Stomach (tissue), 9 donors: ENCODE results near the gene TLR2. TPM values are rescaled to one million over a fixed set of nuclear protein-coding genes. Genes with fewer than 3 reads are reported as not detected.

ENCODE experiments used
- DNase-seq, 2 donors: peaks; one replicate each; pipeline versions ENCODE4 v3.0.0 to v3.0.0-alpha.2; 2013 to 2019
- H3K27ac ChIP-seq, 5 donors: fragments of 200-600 bp in 4 of 5; sonication (generic) in 4 of 5; one replicate each; pipeline ENCODE4 v1.5.1; 2013 to 2019; ENCODE audit warnings: mild to moderate bottlenecking in 1 of 5, moderate library complexity in 1 of 5
- H3K27me3 ChIP-seq, 3 donors: fragments of 200-600 bp; sonication (generic); one replicate each; pipeline ENCODE4 v1.5.1; 2017 to 2019; ENCODE audit warnings: mixed run types in 1 of 3
- H3K36me3 ChIP-seq, 4 donors: fragments of 200-600 bp; sonication (generic); 1 replicate in 3 of 4; 2 replicates in 1 of 4; pipeline ENCODE4 v1.5.1; 2016 to 2019
- H3K4me1 ChIP-seq, 4 donors: fragments of 200-600 bp; sonication (generic); one replicate each; pipeline ENCODE4 v1.5.1; 2016 to 2019
- H3K4me3 ChIP-seq, 4 donors: fragments of 200-600 bp; sonication (generic) in 3 of 4; one replicate each; pipeline ENCODE4 v1.5.1; 2016 to 2019; ENCODE audit warnings: mild to moderate bottlenecking in 1 of 4
- H3K9me3 ChIP-seq, 4 donors: fragments of 200-600 bp; sonication (generic); one replicate each; pipeline ENCODE4 v1.5.1; 2016 to 2019
- EP300 ChIP-seq: sonication (generic); formaldehyde crosslinking; IDR thresholded peaks from one replicate; pipeline ENCODE4 v1.6.1; 2017; ENCODE audit warnings: antibody characterized with exemption
- POLR2A ChIP-seq, 4 donors: fragments of 450-650 bp; IDR thresholded peaks; one replicate each; pipeline ENCODE4 v1.6.1; 2016; ENCODE audit warnings: antibody characterized with exemption in 4 of 4, control low read depth in 2 of 4, mild to moderate bottlenecking in 1 of 4, moderate library complexity in 1 of 4
- POLR2AphosphoS5 ChIP-seq, 3 donors: sonication (generic); formaldehyde crosslinking; IDR thresholded peaks; one replicate each; pipeline ENCODE4 v1.6.1; 2016; ENCODE audit warnings: antibody characterized with exemption in 3 of 3
- WGBS, 5 donors: extraction: QIAGEN DNeasy Blood & Tissue Kit in 3 of 5; methylation state at CpG; one replicate each; pipeline versions ENCODE4 v1.1.5 to v1.1.7; 2013 to 2018; 5-methylcytosine and 5-hydroxymethylcytosine counted together
- intact Hi-C: fragments of 100-400 bp; cut with DNase I; formaldehyde crosslinking; loops from one replicate; pipeline ENCODE4 v1.15.1; 2023; ENCODE audit warnings: low total_unique reads
- polyA plus RNA-seq, 3 donors: library from polyadenylated mRNA; stranded (reverse); fragments of 200-250 nt; gene quantifications; one replicate each; pipeline ENCODE4 v1.2.3, GENCODE V29; 2013
- total RNA-seq, 5 donors: library from RNA; depleted of rRNA; stranded (reverse); fragments of >200 nt; gene quantifications; one replicate each; pipeline versions ENCODE4 v1.1.0 to v1.2.3, GENCODE V29; 2014 to 2016
- TF ChIP-seq, protein P1 (sequence below), 7 experiments: fragments of 450-650 bp in 4 of 7; fragments of 200-600 bp in 3 of 7; sonication (generic) in 3 of 7; IDR thresholded peaks; one replicate each; pipeline ENCODE4 v1.5.1; 2016 to 2019; ENCODE audit warnings: antibody characterized with exemption in 7 of 7, control low read depth in 2 of 7, mild to moderate bottlenecking in 1 of 7
- donor health status: healthy with polysubstance abuse.
- donor health status: Bipolar disorder and iron deficiency.
- donor health status: healthy.

TLR2 gene
- total and polyA plus RNA-seq, 8 donors = 0.29 to 35.0 (median 8.6) TPM

GRCh38 chr4:153741541-153741940 lies 57.5 kb downstream of the TLR2 start:
- Histone ChIP-seq H3K9me3 (peaks cover 0 to 15% (median 7%) of the 10 kb centered on the region in 4 donors), H3K36me3 (no peaks in the 10 kb centered on the region), H3K4me1 (no peaks in the 10 kb centered on the region), H3K4me3 (no peak overlapping the region), H3K27ac (no peak overlapping the region), H3K27me3 (no peaks in the 10 kb centered on the region)
- WGBS, 5 donors = 64 to 81% (median 72%) methylated on average over 2 of the region's 2 CpGs
- TF ChIP-seq POLR2AphosphoS5 (IDR thresholded peaks at IDR 0.05) = no peak
- intact Hi-C loops = no loop called here
- no peak for DNase-seq

DNA sequence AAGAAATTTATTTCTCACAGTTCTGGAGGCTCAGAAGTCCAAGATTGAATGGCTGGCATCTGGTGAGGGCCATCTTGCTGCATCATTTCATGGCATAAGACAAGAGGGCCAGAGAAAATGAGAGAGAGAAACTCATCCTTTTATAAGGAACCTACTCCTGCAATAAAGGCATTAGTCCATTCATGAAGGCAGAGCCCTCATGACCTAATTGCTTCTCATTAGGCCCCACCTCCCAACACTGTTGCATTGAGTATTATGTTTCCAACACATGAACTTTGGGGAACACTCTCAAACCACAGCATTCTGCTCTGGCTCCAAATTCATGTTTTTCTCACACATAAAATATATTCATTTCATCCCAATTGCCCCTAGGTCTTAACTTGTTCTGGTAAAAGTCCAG lies 61.6 kb downstream of the TLR2 start:
- no peak for TF ChIP-seq EP300
- no peak for TF ChIP-seq POLR2AphosphoS5 (IDR thresholded peaks at IDR 0.05)
- intact Hi-C loops = no loop called here
- no peaks in the 10 kb centered on the region for H3K4me1 ChIP-seq
- H3K9me3 ChIP-seq = peaks cover 0 to 7% (median 5%) of the 10 kb centered on the region in 4 donors
- H3K4me3 ChIP-seq = no peak overlapping the region
- H3K36me3 ChIP-seq = no peaks in the 10 kb centered on the region
- no peak overlapping the region for H3K27ac ChIP-seq
- no peak for DNase-seq
- H3K27me3 ChIP-seq = no peaks in the 10 kb centered on the region

GRCh38 chr4:153747406-153747955 lies 63.4 kb downstream of the TLR2 start:
- Histone ChIP-seq H3K9me3 (no peaks in the 10 kb centered on the region), H3K27me3 (peaks cover 0 to 6% (median 0%) of the 10 kb centered on the region in 3 donors), H3K36me3 (no peaks in the 10 kb centered on the region), H3K4me3 (no peak overlapping the region), H3K4me1 (no peaks in the 10 kb centered on the region), H3K27ac (no peak overlapping the region)
- DNase-seq = no peak
- TF ChIP-seq EP300 (no peak), POLR2AphosphoS5 (IDR thresholded peaks at IDR 0.05) (no peak), POLR2A (IDR thresholded peaks at IDR 0.05) (no peak)
- TF ChIP-seq, protein P1, sequence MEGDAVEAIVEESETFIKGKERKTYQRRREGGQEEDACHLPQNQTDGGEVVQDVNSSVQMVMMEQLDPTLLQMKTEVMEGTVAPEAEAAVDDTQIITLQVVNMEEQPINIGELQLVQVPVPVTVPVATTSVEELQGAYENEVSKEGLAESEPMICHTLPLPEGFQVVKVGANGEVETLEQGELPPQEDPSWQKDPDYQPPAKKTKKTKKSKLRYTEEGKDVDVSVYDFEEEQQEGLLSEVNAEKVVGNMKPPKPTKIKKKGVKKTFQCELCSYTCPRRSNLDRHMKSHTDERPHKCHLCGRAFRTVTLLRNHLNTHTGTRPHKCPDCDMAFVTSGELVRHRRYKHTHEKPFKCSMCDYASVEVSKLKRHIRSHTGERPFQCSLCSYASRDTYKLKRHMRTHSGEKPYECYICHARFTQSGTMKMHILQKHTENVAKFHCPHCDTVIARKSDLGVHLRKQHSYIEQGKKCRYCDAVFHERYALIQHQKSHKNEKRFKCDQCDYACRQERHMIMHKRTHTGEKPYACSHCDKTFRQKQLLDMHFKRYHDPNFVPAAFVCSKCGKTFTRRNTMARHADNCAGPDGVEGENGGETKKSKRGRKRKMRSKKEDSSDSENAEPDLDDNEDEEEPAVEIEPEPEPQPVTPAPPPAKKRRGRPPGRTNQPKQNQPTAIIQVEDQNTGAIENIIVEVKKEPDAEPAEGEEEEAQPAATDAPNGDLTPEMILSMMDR (IDR thresholded peaks at IDR 0.05) = no peak
- intact Hi-C loops = no loop called here
- WGBS, 5 donors = 80 to 86% (median 84%) methylated on average over 4 of the region's 4 CpGs

DNA sequence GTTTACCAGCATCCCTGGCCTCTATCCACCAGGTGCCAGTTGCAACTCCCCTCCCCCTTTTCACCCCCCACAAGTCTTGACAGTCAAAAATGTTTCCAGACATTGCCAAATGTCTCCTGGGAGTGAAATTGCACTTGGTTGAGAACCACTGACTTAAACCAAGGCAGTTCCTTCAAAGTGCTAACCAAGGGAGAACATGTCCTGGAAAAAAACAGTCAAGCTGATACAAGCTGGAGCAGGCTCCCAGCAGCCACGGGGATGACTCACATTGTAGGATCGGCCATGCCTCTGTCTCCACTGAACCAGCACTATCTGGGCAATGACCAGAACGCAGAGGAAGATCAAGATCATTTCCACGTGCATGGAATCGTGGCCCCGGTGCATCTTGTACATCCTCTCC lies 64.3 kb downstream of the TLR2 start:
- Histone ChIP-seq H3K9me3 (no peaks in the 10 kb centered on the region), H3K4me1 (no peaks in the 10 kb centered on the region), H3K27me3 (peaks cover 0 to 12% (median 0%) of the 10 kb centered on the region in 3 donors), H3K27ac (no peak overlapping the region), H3K4me3 (no peak overlapping the region), H3K36me3 (no peaks in the 10 kb centered on the region)
- 53 to 72% (median 66%) methylated on average over 6 of the region's 6 CpGs for WGBS, 5 donors
- DNase-seq = no peak
- intact Hi-C loops = no loop called here
- TF ChIP-seq, protein P1 (IDR thresholded peaks at IDR 0.05) = no peak
- TF ChIP-seq POLR2AphosphoS5 (IDR thresholded peaks at IDR 0.05) (no peak), EP300 (no peak), POLR2A (IDR thresholded peaks at IDR 0.05) (no peak)

DNA sequence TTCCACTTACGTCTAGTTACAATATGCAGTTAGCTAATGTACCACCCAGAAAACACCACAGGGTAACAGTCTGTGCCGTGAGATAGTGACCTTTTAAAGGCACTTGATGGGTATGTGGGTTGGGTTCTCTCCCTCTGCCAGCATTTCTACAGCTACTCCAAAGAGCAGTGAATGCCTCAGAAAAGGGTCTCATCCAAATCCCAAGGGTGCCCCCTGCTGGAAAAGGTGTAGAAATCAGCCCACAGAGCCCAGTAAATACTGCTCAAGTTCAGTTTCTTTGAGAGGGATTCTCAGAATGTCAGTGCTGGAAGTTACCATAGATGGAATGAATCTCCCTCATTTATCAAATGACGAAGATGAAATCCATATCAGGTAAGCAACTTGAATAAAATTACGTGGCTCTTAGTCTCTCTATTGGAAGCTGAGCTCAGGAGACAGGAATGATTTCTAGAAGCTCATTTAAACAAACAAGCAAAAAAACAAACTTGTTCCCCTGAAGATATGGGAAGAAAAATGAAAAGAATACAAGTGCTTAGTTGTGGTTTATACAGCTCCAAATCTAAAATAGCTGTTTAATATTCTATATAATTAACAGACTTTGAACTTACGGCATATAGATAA lies 66.2 kb downstream of the TLR2 start:
- no peak overlapping the region for H3K27ac ChIP-seq
- H3K4me3 ChIP-seq = no peak overlapping the region
- no peaks in the 10 kb centered on the region for H3K36me3 ChIP-seq
- H3K27me3 ChIP-seq = peaks cover 0 to 12% (median 0%) of the 10 kb centered on the region in 3 donors
- TF ChIP-seq, protein P1 (IDR thresholded peaks at IDR 0.05) = peak in 5 of 7 experiments; percentile 6 to 50 (median 48)
- TF ChIP-seq POLR2AphosphoS5 (IDR thresholded peaks at IDR 0.05) = no peak
- TF ChIP-seq POLR2A (IDR thresholded peaks at IDR 0.05) = no peak
- no peaks in the 10 kb centered on the region for H3K9me3 ChIP-seq
- H3K4me1 ChIP-seq = no peaks in the 10 kb centered on the region
- DNase-seq = peak; percentile 42 to 91
- intact Hi-C loops = no loop called here
- WGBS, 5 donors = 22 to 32% (median 31%) methylated on average over 5 of the region's 5 CpGs
